ENCODE results near the gene SLC44A3. TPM values are rescaled to one million over a fixed set of nuclear protein-coding genes. Genes with fewer than 3 reads are reported as not detected.
A peak's percentile ranks its signal among the peaks of the same experiment; 100 is the strongest.

Gene SLC44A3
- total and polyA plus RNA-seq, 2 of the 8 experiments (the other 6 are each of a cell fraction or from before 2014, with no cell fraction given), result 4.2 to 5.0 TPM

DNA sequence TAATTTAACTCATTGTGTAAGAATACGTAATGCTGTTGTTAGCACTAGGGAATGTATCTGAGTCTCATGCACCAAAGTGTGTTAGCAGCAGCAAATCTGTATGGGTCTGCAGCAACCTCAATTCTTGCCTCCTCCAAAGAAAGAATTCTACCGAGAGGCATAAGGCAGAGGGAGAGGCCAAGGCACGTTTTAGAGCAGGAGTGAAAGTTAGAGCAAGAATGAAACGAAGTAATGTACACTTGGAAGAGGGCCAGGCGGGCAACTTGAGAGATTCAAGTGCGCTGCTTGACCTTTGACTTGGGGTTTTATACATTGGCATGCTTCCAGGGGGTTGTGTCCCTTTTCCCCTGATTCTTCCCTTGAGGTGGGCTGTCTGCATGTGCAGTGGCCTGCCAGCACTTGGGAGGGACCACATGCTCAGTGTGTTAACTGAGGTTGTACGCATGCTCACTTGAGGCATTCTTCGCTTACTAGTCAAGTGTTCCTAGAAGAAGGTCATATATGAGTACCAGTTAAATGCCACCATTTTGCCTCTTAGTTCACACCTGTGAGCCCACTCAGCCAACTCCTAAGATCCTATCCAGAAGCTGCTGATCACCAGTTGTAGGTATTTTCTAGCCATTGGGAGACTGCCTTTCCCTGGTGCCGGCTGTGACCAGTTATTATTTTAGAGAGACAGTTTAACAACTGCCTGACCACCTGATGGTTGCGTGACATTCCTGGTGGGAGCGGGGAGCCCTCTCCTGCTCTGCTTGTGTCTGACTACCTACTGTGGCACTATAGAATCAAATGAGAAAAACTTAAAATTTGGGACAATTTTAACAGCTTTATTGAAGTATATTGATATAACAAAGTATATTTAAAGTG, 109.4 kb downstream of the SLC44A3 start:
- WGBS, 2 experiments (ENCODE audit: extremely low coverage in 1 of 2, insufficient coverage in 1 of 2, insufficient read length in 1 of 2, insufficient replicate concordance in 2 of 2, low coverage in 1 of 2, low lambda C conversion rate in 2 of 2, missing lambda C conversion rate in 1 of 2), result 89% methylated on average over 11 of the region's 11 CpGs; no CpG with 5 or more reads in 1 of the 2 experiments
- TF ChIP-seq, protein P1, sequence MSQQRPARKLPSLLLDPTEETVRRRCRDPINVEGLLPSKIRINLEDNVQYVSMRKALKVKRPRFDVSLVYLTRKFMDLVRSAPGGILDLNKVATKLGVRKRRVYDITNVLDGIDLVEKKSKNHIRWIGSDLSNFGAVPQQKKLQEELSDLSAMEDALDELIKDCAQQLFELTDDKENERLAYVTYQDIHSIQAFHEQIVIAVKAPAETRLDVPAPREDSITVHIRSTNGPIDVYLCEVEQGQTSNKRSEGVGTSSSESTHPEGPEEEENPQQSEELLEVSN (IDR thresholded peaks at IDR 0.05), result 0 out of 2 replicates have a peak, but pooled peaks have one; percentile 26
- no peak for TF ChIP-seq RFX5 (IDR thresholded peaks at IDR 0.05; ENCODE audit: borderline replicate concordance, low read depth, low read length)
- Histone ChIP-seq H3K18ac (ENCODE audit: extremely low read depth, low read length) (0 out of 2 replicates have a peak overlapping the region, but pooled peaks have one; percentile 39), H4K20me1 (replicated peaks in 1 of 2; ENCODE audit: control insufficient read depth in 1 of 2, insufficient read depth in 2 of 2, low read length in 2 of 2) (peaks cover 7 to 8% of the 10 kb centered on the region in 2 experiments), H2BK15ac (ENCODE audit: low read length) (no peak overlapping the region), H3K9me3 (ENCODE audit: insufficient read depth in 2 of 2, low read depth in 1 of 2, low read length in 1 of 2) (no peaks in the 10 kb centered on the region), H2BK20ac (ENCODE audit: low read length) (no peak overlapping the region), H2BK120ac (replicated peaks; ENCODE audit: low read depth, low read length) (no peak overlapping the region), H3K4ac (replicated peaks; ENCODE audit: insufficient read length, low read depth, low read length) (no peak overlapping the region), H3K27ac (ENCODE audit: low read depth, low read length) (no peak overlapping the region), H3K4me3 (ENCODE audit: extremely low read depth in 1 of 4, insufficient read depth in 2 of 4, low read depth in 3 of 4, low read length in 4 of 4) (peak overlapping the region in 3 of 4 experiments; percentile 5 to 98 (median 12); a peak in 3 of 8 replicates), H3K23me2 (ENCODE audit: low read depth, low read length) (peaks cover 7% of the 10 kb centered on the region), H3K14ac (ENCODE audit: insufficient read length) (no peak overlapping the region), H4K8ac (ENCODE audit: extremely low read depth, insufficient read depth, low read length) (no peak overlapping the region), H3K36me3 (ENCODE audit: control insufficient read depth in 2 of 4, insufficient read depth in 4 of 4, low read length in 3 of 4) (peaks cover 0 to 6% (median 2%) of the 10 kb centered on the region in 4 experiments; a peak in 3 of 8 replicates), H3K23ac (ENCODE audit: insufficient read length) (no peak overlapping the region), H3K4me1 (replicated peaks in 1 of 4; ENCODE audit: control insufficient read depth in 3 of 4, insufficient read depth in 4 of 4, low read length in 3 of 4) (peaks cover under 1 to 15% (median 11%) of the 10 kb centered on the region in 4 experiments; a peak in 4 of 7 replicates), H2BK12ac (ENCODE audit: low read depth, low read length) (no peak overlapping the region; the same call in 1 of the 2 replicates), H3K79me1 (ENCODE audit: low read depth, low read length) (peaks cover 6% of the 10 kb centered on the region), H3K27me3 (replicated peaks in 1 of 4; ENCODE audit: control insufficient read depth in 3 of 4, extremely low read depth in 1 of 4, insufficient read depth in 3 of 4, low read length in 3 of 4) (no peaks in the 10 kb centered on the region), H3K56ac (replicated peaks; ENCODE audit: insufficient read length, low read depth, low read length) (no peak overlapping the region), H4K91ac (replicated peaks; ENCODE audit: insufficient read length, low read length) (no peak overlapping the region), H4K5ac (ENCODE audit: insufficient read length, low read depth, low read length) (no peak overlapping the region), H2AK5ac (ENCODE audit: low read depth, low read length) (no peak overlapping the region), H3K4me2 (ENCODE audit: insufficient read depth in 1 of 2, low read depth in 2 of 2, low read length in 2 of 2) (peak overlapping the region; percentile 76 to 85), H3K79me2 (ENCODE audit: control insufficient read depth in 1 of 2, insufficient read depth in 2 of 2, low read length in 2 of 2) (peaks cover 7 to 45% of the 10 kb centered on the region in 2 experiments), H2BK5ac (ENCODE audit: low read depth, low read length) (no peak overlapping the region), H2AFZ (ENCODE audit: low read length) (no peak overlapping the region), H3K9ac (replicated peaks in 1 of 4; ENCODE audit: extremely low read depth in 1 of 4, low read depth in 3 of 4, low read length in 3 of 4) (no peak overlapping the region)
- POLR2A ChIA-PET (ENCODE audit: partially characterized antibody), result interaction anchor here (1.0 kb wide), 1 partner anchor 19 kb away, joined by 3 read pairs; no protein-coding TSS in a partner anchor
- DNase-seq (ENCODE audit: low read depth in 1 of 2, low spot score in 2 of 2) (no peak), FAIRE-seq (no peak)
- CTCF ChIA-PET (ENCODE audit: partially characterized antibody), result no interaction called here

Data from H1 (cell line).